HG03066 (cell line): ENCODE measurements around the gene COL4A1.

Experiments
- ATAC-seq: cut with Tn5 transposase; IDR thresholded peaks from one replicate; pipeline ENCODE4 v1.9.1; 2021; ENCODE audit warnings: low read depth; ENCODE audit not compliant: unreplicated experiment

COL4A1 gene

DNA sequence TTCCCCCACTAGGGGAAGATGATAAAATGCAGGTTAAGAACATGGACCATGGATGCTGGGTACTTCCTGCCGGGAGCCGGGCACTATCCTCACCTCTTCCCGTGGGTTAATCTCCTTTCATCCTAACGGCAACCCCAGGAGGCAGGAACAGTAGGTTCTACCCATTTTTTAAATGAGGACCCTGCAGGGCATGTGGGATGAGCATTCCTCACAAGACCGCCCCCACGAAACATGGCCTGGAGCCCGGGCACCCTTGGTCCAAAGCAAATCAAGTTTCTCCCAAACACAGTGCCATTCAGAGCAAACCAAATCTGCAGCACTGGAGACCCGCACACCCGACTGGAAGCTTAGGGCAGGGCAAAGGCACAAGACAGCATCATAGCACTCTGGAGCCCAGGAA is 35.5 kb upstream of the COL4A1 start:
- ATAC-seq = no peak

GRCh38 chr13:110341445-110342244 is 34.7 kb upstream of the COL4A1 start:
- no peak for ATAC-seq

GRCh38 chr13:110340812-110341444 is 34.0 kb upstream of the COL4A1 start:
- ATAC-seq = no peak

DNA sequence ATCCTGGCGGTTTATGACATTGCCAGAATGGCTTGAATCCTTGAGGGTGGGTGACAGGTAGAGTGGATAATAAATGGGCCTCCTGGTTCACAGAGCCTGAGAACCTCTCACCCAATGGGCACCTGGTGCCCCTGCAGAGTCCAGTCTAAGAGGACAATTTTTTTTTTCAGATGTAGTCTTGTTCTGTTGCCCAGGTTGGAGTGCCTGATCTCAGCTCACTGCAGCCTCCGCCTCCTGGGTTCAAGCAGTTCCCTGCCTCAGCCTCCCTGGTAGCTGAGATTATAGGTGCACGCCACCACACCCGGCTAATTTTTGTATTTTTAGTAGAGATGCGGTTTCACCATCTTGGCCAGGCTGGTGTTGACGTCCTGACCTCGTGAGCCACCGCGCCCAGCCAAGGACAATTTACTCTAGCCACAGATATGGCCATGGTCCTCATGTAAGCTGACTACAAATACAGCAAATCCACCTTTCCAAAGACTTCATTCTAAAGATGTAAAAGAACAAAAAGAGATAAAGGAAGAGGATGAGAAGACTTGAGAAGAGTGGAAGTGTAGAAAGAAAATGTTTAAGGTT is 33.1 kb upstream of the COL4A1 start:
- ATAC-seq = no peak

GRCh38 chr13:110339263-110339662 is 32.3 kb upstream of the COL4A1 start:
- no peak for ATAC-seq

- no peak for ATAC-seq
These were observed 31.6 kb upstream of the COL4A1 start for GRCh38 chr13:110338441-110339101.

- no peak for ATAC-seq
These were observed 30.3 kb upstream of the COL4A1 start for GRCh38 chr13:110337247-110337646.

DNA sequence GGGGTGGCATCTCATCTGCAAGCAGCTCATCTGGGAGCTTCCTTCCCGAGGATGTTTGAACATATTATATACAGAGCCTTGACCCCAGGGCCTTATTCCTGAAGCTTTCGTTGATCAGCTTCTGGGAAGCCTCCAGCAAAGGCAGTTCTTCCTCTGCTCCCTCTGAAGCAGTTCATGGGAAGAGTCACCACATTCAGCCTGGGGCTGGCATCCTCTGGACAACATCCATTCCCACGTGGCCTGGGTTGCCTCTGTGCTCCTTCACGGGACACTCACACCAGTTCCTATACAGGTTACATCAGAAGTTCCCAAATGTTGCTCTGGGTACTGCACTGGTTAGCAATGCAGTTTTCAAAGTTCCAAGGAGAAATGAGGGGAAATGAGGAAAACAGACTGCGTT is 29.7 kb upstream of the COL4A1 start:
- no peak for ATAC-seq

- no peak for ATAC-seq
These were observed 29.2 kb upstream of the COL4A1 start for GRCh38 chr13:110336108-110336507.

DNA sequence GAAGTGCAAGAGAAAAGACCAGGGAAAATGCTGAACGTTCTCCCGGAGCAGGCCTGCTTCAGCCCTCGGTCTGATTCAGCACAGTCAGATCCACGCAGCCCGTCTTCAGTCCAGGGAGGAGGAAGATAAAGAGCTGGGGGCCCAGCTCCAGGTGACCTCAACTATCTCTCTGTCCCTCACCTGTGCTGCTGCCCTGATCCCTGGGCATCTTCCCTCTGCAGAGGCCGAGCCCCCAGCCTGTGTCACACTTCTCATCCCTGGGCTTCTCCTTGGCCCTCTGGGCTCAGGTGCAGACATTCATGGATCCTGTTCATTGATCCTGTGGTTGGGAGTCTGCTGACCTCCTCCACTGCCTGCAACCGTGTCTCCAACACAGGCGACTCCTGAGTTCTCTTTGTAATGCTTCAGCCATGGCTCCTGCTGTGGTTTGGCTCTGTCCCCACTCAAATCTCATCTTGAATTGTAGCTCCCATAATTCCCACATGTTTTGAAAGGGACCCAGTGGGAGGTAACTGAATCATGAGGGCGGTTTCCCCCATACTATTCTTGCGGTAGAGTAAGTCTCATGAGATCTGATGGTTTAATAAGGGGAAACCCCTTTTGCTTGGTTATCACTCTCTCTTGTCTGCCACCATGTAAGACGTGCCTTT is 28.0 kb upstream of the COL4A1 start:
- ATAC-seq = no peak

DNA sequence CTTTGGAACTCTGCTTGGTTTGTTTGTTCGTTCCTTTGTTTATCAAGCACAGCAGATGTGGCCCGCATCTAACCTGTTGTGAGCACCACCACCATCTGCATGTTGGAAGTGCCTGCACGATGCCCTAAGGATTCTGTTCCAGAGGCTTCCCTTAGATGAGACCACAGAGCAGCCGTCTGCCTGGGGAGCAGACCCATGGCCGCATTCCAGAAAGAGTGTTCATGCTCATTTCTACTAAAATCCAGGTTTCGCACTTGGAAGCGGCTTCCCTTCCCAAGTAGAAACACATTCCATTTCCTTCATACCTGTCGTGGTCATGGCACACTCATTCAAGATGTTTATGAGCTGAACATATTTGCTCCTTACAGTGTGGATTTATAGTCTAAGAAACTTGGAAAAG is 27.3 kb upstream of the COL4A1 start:
- no peak for ATAC-seq

DNA sequence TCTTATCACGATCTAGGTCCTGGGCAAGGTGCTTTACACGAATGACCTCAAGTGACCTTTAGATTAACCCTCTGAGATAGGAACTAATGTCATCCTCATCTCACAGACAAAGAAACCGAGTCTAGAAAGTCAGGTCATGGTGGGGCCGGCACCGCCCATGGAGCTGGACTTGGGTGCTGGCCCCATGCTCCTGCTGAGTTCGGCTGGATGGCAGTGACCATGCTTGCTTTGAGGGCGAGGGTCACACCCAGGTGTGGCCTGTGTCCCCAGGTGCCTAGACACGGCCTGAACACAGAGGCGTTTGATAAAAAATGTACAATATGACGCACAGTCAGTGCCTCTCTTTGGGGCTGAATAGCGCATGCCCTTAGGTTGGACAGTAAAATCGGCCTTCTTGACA is 26.9 kb upstream of the COL4A1 start:
- ATAC-seq = no peak

DNA sequence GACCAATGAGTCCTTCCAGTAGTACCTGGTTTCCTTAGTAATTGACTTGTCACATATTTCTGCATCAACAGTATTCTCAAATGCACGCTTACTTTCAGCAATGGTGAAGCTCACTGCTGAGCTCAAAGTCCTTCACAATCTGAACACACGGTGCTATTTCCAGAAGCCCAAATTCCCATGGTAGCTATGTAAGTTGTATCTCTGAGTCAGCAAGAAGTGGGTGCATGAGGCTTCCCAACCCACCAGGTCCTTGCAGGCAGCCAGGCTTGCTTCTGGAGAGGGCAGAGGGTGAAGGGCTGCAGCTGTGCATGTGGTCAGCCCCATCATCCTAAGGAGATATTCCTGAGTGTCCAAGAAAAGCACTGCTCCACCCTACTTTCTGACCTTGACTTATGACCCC is 25.8 kb upstream of the COL4A1 start:
- ATAC-seq = no peak

DNA sequence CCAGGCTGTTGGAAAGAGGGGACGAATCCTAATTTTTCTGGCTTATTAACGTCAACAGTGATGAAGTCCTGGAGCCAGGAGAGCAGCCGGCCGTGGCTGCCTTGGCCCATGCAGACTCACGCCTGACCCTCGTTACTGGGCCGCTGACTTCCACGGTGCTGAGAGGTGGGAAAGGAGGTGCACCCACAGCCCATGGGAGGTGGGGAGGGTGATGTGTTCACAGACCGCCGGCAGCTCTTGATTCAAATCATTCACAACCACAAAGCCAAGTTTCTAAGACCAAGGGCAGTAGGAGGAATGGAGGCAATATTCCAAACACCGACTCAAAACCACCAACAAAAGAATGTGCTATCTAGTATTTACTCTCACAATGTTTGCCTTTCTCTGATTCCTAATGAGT is 24.4 kb upstream of the COL4A1 start:
- no peak for ATAC-seq

GRCh38 chr13:110330491-110331011 is 23.6 kb upstream of the COL4A1 start:
- ATAC-seq = no peak

DNA sequence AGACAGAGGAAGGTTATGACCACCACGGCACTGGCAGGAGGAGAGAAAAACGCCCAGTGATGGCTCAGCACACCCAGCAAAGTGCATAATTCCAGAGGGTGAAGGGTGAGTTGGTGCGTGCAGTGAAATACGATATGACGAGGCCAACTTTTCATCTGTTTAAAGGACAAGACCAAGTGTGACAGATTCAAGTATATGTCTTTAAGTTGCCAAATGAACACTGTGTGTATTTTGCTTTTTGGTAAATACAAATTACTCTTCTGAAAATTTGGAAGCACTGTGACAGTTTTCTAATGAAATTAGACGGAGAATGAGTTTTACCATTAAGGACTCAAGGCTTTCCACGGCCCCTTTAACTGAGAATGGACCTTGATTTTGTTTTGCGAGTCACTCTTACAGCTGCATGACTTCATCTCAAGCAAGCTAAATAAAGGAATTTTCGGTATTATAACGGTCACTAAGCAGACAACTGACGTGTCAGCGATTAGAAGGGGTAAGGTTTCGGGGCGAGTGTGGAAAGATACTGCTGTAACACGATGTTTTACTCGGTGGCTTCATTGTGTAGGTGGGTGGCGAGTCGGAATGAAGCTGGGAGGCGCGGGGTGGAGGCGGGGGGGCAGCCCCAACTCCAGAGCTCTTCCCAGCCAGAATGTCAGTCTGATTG is 23.0 kb upstream of the COL4A1 start:
- ATAC-seq = no peak

GRCh38 chr13:110329258-110329657 is 22.3 kb upstream of the COL4A1 start:
- no peak for ATAC-seq

DNA sequence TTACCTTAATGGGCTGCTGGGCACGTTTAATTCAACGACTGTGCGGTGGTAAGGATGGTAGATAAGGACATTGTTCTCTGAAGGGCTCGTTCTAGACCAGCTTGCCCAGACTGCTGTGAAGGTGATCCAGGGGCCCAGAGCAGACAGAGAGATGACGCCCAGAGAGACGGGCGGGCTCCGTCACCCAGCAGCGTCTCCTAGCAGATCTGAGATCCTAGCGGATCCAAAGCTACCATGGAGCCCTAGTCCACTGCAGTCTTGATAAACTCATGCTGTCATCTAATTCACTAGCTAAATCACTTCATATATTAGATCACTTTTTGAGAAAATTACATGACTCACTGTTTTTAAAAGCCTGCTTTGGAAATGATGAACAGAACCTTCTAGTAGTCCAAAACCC is 21.6 kb upstream of the COL4A1 start:
- ATAC-seq = no peak

- no peak for ATAC-seq
These were observed 20.2 kb upstream of the COL4A1 start for GRCh38 chr13:110327051-110327721.
